ENCODE data around the gene ALG10B. TPM values are rescaled to one million over a fixed set of nuclear protein-coding genes. Genes with fewer than 3 reads are reported as not detected.
"Not testable (repeated sequence)": the region's sequence is repeated elsewhere in the genome, so short reads cannot be mapped to it uniquely, and the experiment has no call there.

The ALG10B gene
- total and polyA plus RNA-seq, 4 experiments from 2014 or later = 2.0 to 12.5 (median 7.5) TPM

- Histone ChIP-seq H3K27me3 (ENCODE audit: insufficient read depth, low read length) (no peaks in the 10 kb centered on the region), H3K4me1 (ENCODE audit: insufficient read depth, low read length) (no peaks in the 10 kb centered on the region), H3K36me3 (ENCODE audit: insufficient read depth, low read length) (no peaks in the 10 kb centered on the region), H3K27ac (ENCODE audit: low read depth, low read length) (no peak overlapping the region), H3K9me3 (ENCODE audit: control insufficient read depth in 1 of 2, low read length in 2 of 2) (no peaks in the 10 kb centered on the region), H3K4me3 (ENCODE audit: low read length in 2 of 2) (no peak overlapping the region)
- Mint-ChIP-seq H3K4me3 (no peak overlapping the region), H3K27ac (no peak overlapping the region), H3K4me1 (no peaks in the 10 kb centered on the region), H3K36me3 (no peaks in the 10 kb centered on the region), H3K9me3 (peaks cover 0 to 8% (median 2%) of the 10 kb centered on the region in 8 donors), H3K27me3 (peaks cover 2 to 10% of the 10 kb centered on the region in 2 donors)
- ChIA-PET POLR2A (ENCODE audit: partially characterized antibody) (no interaction called here), CTCF (ENCODE audit: partially characterized antibody) (no interaction called here)
- DNase-seq = no peak
- intact Hi-C loops (cut with micrococcal nuclease) = no loop called here
Measured at GRCh38 chr12:38342444-38342843, 25.9 kb downstream of the ALG10B start.

GRCh38 chr12:38343256-38343655 is 26.7 kb downstream of the ALG10B start:
- H3K27ac Mint-ChIP-seq; H3K4me1 ChIP-seq (ENCODE audit: insufficient read depth, low read length); H3K36me3 Mint-ChIP-seq; H3K9me3 Mint-ChIP-seq; H3K4me1 Mint-ChIP-seq; H3K4me3 Mint-ChIP-seq; H3K27ac ChIP-seq (ENCODE audit: low read depth, low read length); intact Hi-C loops (cut with micrococcal nuclease); POLR2A ChIA-PET (ENCODE audit: partially characterized antibody); H3K4me3 ChIP-seq (ENCODE audit: low read length in 2 of 2); DNase-seq; H3K27me3 ChIP-seq (ENCODE audit: insufficient read depth, low read length); H3K9me3 ChIP-seq (ENCODE audit: control insufficient read depth in 1 of 2, low read length in 2 of 2); CTCF ChIA-PET (ENCODE audit: partially characterized antibody); H3K36me3 ChIP-seq (ENCODE audit: insufficient read depth, low read length): not testable (repeated sequence)
- peaks cover 2 to 10% of the 10 kb centered on the region in 2 donors for H3K27me3 Mint-ChIP-seq

GRCh38 chr12:38343916-38344315 is 27.3 kb downstream of the ALG10B start:
- intact Hi-C loops (cut with micrococcal nuclease); CTCF ChIA-PET (ENCODE audit: partially characterized antibody): not testable (repeated sequence)

GRCh38 chr12:38350342-38351174 is 34.0 kb downstream of the ALG10B start:
- Histone ChIP-seq H3K27me3 (ENCODE audit: insufficient read depth, low read length) (no peaks in the 10 kb centered on the region), H3K9me3 (ENCODE audit: control insufficient read depth in 1 of 2, low read length in 2 of 2) (no peaks in the 10 kb centered on the region), H3K36me3 (ENCODE audit: insufficient read depth, low read length) (no peaks in the 10 kb centered on the region), H3K27ac (ENCODE audit: low read depth, low read length) (no peak overlapping the region), H3K4me1 (ENCODE audit: insufficient read depth, low read length) (no peaks in the 10 kb centered on the region), H3K4me3 (ENCODE audit: low read length in 2 of 2) (no peak overlapping the region)
- peaks cover 0 to 12% (median 6%) of the 10 kb centered on the region in 8 donors for H3K9me3 Mint-ChIP-seq
- peaks cover 4 to 10% (median 5%) of the 10 kb centered on the region in 4 donors for H3K4me1 Mint-ChIP-seq
- peak overlapping the region in 1 of 7 donors; percentile 15 for H3K27ac Mint-ChIP-seq
- no peak for DNase-seq
- H3K4me3 Mint-ChIP-seq = peak overlapping the region in 3 of 8 donors; percentile 6 to 53 (median 29)
- CTCF ChIA-PET (ENCODE audit: partially characterized antibody) = no interaction called here
- POLR2A ChIA-PET (ENCODE audit: partially characterized antibody) = no interaction called here
- no peaks in the 10 kb centered on the region for H3K36me3 Mint-ChIP-seq
- intact Hi-C loops (cut with micrococcal nuclease) = no loop called here
- H3K27me3 Mint-ChIP-seq = peaks cover 0 to 2% of the 10 kb centered on the region in 2 donors

More at GRCh38 chr12:38343916-38344315, 27.3 kb downstream of the ALG10B start:
- H3K4me1 Mint-ChIP-seq; H3K36me3 Mint-ChIP-seq; H3K36me3 ChIP-seq (ENCODE audit: insufficient read depth, low read length); DNase-seq; H3K27ac ChIP-seq (ENCODE audit: low read depth, low read length); POLR2A ChIA-PET (ENCODE audit: partially characterized antibody); H3K27ac Mint-ChIP-seq; H3K4me1 ChIP-seq (ENCODE audit: insufficient read depth, low read length); H3K27me3 ChIP-seq (ENCODE audit: insufficient read depth, low read length); H3K4me3 ChIP-seq (ENCODE audit: low read length in 2 of 2); H3K9me3 ChIP-seq (ENCODE audit: control insufficient read depth in 1 of 2, low read length in 2 of 2); H3K4me3 Mint-ChIP-seq: not testable (repeated sequence)
- Mint-ChIP-seq H3K27me3 (peaks cover 2 to 10% of the 10 kb centered on the region in 2 donors), H3K9me3 (peaks cover 0 to 12% (median 4%) of the 10 kb centered on the region in 8 donors)

- CTCF ChIA-PET (ENCODE audit: partially characterized antibody); POLR2A ChIA-PET (ENCODE audit: partially characterized antibody); H3K27me3 Mint-ChIP-seq; H3K27me3 ChIP-seq (ENCODE audit: insufficient read depth, low read length); DNase-seq; H3K4me3 ChIP-seq (ENCODE audit: low read length in 2 of 2); H3K4me1 Mint-ChIP-seq; H3K36me3 Mint-ChIP-seq; intact Hi-C loops (cut with micrococcal nuclease); H3K27ac ChIP-seq (ENCODE audit: low read depth, low read length); H3K9me3 ChIP-seq (ENCODE audit: control insufficient read depth in 1 of 2, low read length in 2 of 2); H3K4me1 ChIP-seq (ENCODE audit: insufficient read depth, low read length); H3K36me3 ChIP-seq (ENCODE audit: insufficient read depth, low read length): not testable (repeated sequence)
- Mint-ChIP-seq H3K27ac (peak overlapping the region in 3 of 7 donors; percentile 16 to 76 (median 33)), H3K9me3 (peaks cover 0 to 12% (median 6%) of the 10 kb centered on the region in 8 donors), H3K4me3 (peak overlapping the region in 3 of 8 donors; percentile 0 to 24 (median 11))
Measured at GRCh38 chr12:38351175-38351508, 34.6 kb downstream of the ALG10B start.

- intact Hi-C loops (cut with micrococcal nuclease) = no loop called here
- H3K9me3 ChIP-seq (ENCODE audit: control insufficient read depth in 1 of 2, low read length in 2 of 2) = no peaks in the 10 kb centered on the region
- Mint-ChIP-seq H3K4me1 (no peaks in the 10 kb centered on the region), H3K27me3 (no peaks in the 10 kb centered on the region), H3K4me3 (no peak overlapping the region), H3K9me3 (peaks cover 0 to 3% (median 2%) of the 10 kb centered on the region in 8 donors), H3K36me3 (no peaks in the 10 kb centered on the region), H3K27ac (no peak overlapping the region)
- H3K4me1 ChIP-seq (ENCODE audit: insufficient read depth, low read length) = no peaks in the 10 kb centered on the region
- DNase-seq = no peak
- no peak overlapping the region for H3K4me3 ChIP-seq (ENCODE audit: low read length in 2 of 2)
- no peak overlapping the region for H3K27ac ChIP-seq (ENCODE audit: low read depth, low read length)
- H3K36me3 ChIP-seq (ENCODE audit: insufficient read depth, low read length) = no peaks in the 10 kb centered on the region
- POLR2A ChIA-PET (ENCODE audit: partially characterized antibody) = no interaction called here
- CTCF ChIA-PET (ENCODE audit: partially characterized antibody) = interaction anchor here (1.4 kb wide), 1 partner anchor 10 kb away, joined by 3 read pairs; no protein-coding TSS in a partner anchor
- H3K27me3 ChIP-seq (ENCODE audit: insufficient read depth, low read length) = no peaks in the 10 kb centered on the region
Measured at GRCh38 chr12:38367506-38367905, 50.9 kb downstream of the ALG10B start.

- H3K4me1 ChIP-seq (ENCODE audit: insufficient read depth, low read length) = no peaks in the 10 kb centered on the region
- H3K4me3 Mint-ChIP-seq = no peak overlapping the region
- H3K9me3 Mint-ChIP-seq = peaks cover 0 to 4% (median under 1%) of the 10 kb centered on the region in 8 donors
- H3K36me3 ChIP-seq (ENCODE audit: insufficient read depth, low read length) = no peaks in the 10 kb centered on the region
- H3K27me3 ChIP-seq (ENCODE audit: insufficient read depth, low read length) = no peaks in the 10 kb centered on the region
- POLR2A ChIA-PET (ENCODE audit: partially characterized antibody) = no interaction called here
- no peaks in the 10 kb centered on the region for H3K9me3 ChIP-seq (ENCODE audit: control insufficient read depth in 1 of 2, low read length in 2 of 2)
- no peak overlapping the region for H3K27ac ChIP-seq (ENCODE audit: low read depth, low read length)
- CTCF ChIA-PET (ENCODE audit: partially characterized antibody) = no interaction called here
- no peak for DNase-seq
- no peak overlapping the region for H3K4me3 ChIP-seq (ENCODE audit: low read length in 2 of 2)
- intact Hi-C loops (cut with micrococcal nuclease) = no loop called here
- H3K27me3 Mint-ChIP-seq = no peaks in the 10 kb centered on the region
- H3K27ac Mint-ChIP-seq = no peak overlapping the region
- H3K4me1 Mint-ChIP-seq = no peaks in the 10 kb centered on the region
- no peaks in the 10 kb centered on the region for H3K36me3 Mint-ChIP-seq
Measured at GRCh38 chr12:38370311-38370710, 53.7 kb downstream of the ALG10B start.

Measured in CD4-positive, alpha-beta memory T cell (primary cell).